CD4-positive, CD25-positive, alpha-beta regulatory T cell (primary cell): ENCODE data around the gene COPS7A. TPM values are rescaled to one million over a fixed set of nuclear protein-coding genes. Genes with fewer than 3 reads are reported as not detected.

Source experiments
- ATAC-seq, 2 donors: fragments of 150-1000 bp; cut with Tn5 transposase; one replicate each; pipeline ENCODE4 v1.10.0; 2021; ENCODE audit warnings: low read depth in 2 of 2, moderate number of reproducible peaks in 2 of 2, moderate library complexity in 1 of 2
- DNase-seq, 3 donors: peaks; one replicate each; pipeline versions ENCODE4 v3.0.0 to v3.0.0-alpha.2; 2012 to 2022; ENCODE audit warnings: mixed read lengths in 1 of 3
- H3K27ac ChIP-seq: one replicate; pipeline ENCODE4 v1.7.0; 2013; ENCODE audit warnings: mild to moderate bottlenecking, low read length; ENCODE audit not compliant: insufficient read depth, poor library complexity, severe bottlenecking
- H3K27me3 ChIP-seq: one replicate; pipeline ENCODE4 v1.7.0; 2013; ENCODE audit warnings: low read length; ENCODE audit not compliant: control insufficient read depth, insufficient read depth
- H3K36me3 ChIP-seq: one replicate; pipeline ENCODE4 v1.7.0; 2013; ENCODE audit warnings: mild to moderate bottlenecking, low read length, moderate library complexity; ENCODE audit not compliant: control insufficient read depth, insufficient read depth
- H3K4me1 ChIP-seq: 2 replicates; pipeline ENCODE4 v1.7.0; 2013; ENCODE audit warnings: mild to moderate bottlenecking, low read length; ENCODE audit not compliant: insufficient read depth, control insufficient read depth, poor library complexity, severe bottlenecking
- H3K4me3 ChIP-seq: one replicate; pipeline ENCODE4 v1.7.0; 2013; ENCODE audit warnings: low read depth, mild to moderate bottlenecking, low read length, moderate library complexity
- H3K9me3 ChIP-seq, 2 experiments: 1 replicate in 1 of 2; 2 replicates in 1 of 2; pipeline ENCODE4 v1.7.0; 2013; ENCODE audit warnings: low read length in 2 of 2, mild to moderate bottlenecking in 1 of 2, moderate library complexity in 1 of 2; ENCODE audit not compliant: control insufficient read depth in 2 of 2
- H3K27ac Mint-ChIP-seq, 3 donors: one replicate each; pipeline ENCODE4 v1.8.0; 2020 to 2022; ENCODE audit warnings: mild to moderate bottlenecking in 3 of 3, mixed read lengths in 3 of 3, moderate library complexity in 2 of 3
- H3K27me3 Mint-ChIP-seq: one replicate; pipeline ENCODE4 v1.8.0; 2022; ENCODE audit warnings: mild to moderate bottlenecking, mixed read lengths
- H3K36me3 Mint-ChIP-seq: one replicate; pipeline ENCODE4 v1.8.0; 2020; ENCODE audit warnings: mixed read lengths
- H3K4me1 Mint-ChIP-seq, 4 donors: one replicate each; pipeline ENCODE4 v1.8.0; 2020 to 2022; ENCODE audit warnings: mixed read lengths in 4 of 4, mild to moderate bottlenecking in 1 of 4
- H3K4me3 Mint-ChIP-seq, 4 donors: one replicate each; pipeline ENCODE4 v1.8.0; 2020 to 2022; ENCODE audit warnings: mild to moderate bottlenecking in 4 of 4, mixed read lengths in 4 of 4, moderate library complexity in 3 of 4
- H3K9me3 Mint-ChIP-seq, 7 donors: one replicate each; pipeline ENCODE4 v1.8.0; 2020 to 2022; ENCODE audit warnings: mixed read lengths in 7 of 7, mild to moderate bottlenecking in 3 of 7, moderate library complexity in 2 of 7
- polyA plus RNA-seq, 4 donors: library from polyadenylated mRNA; unstranded; fragments of 300-500 nt; fragmentation: Illumina TruSeq; gene quantifications; one replicate each; pipeline ENCODE4 v1.2.3, GENCODE V29; 2021
- total RNA-seq: library from RNA; stranded (reverse); gene quantifications from one replicate; pipeline ENCODE4 v1.2.3, GENCODE V29; 2022

The COPS7A gene
- total and polyA plus RNA-seq, 5 donors from 2014 or later: 20.7 to 48.4 (median 41.3) TPM

DNA sequence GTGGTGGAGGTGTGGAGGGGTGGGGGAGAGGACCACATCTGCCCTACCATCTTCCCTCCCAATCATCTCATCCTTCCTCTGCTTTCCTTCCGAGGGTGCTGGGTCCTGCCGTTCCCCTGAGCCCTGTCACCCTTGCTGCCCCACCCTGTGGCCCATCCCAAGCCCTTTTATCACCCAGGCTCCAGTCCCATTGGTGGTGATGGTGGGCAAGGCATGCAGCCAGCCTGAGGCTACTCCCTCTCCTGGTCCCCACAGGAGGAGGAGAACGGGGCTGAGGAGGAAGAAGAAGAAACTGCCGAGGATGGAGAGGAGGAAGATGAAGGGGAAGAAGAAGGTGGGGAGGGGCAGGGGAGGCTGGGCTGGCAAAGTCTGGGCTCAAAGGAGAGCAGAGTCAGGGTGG is 45.8 kb downstream of the COPS7A start:
- DNase-seq: no peak
- Mint-ChIP-seq H3K27me3 (peaks cover 54% of the 10 kb centered on the region), H3K36me3 (no peaks in the 10 kb centered on the region), H3K27ac (no peak overlapping the region), H3K4me3 (no peak overlapping the region), H3K4me1 (peaks cover 6 to 62% (median 17%) of the 10 kb centered on the region in 4 donors), H3K9me3 (peaks cover 0 to 5% (median 0%) of the 10 kb centered on the region in 7 donors)
- H3K27me3 ChIP-seq: peaks cover 15% of the 10 kb centered on the region
- H3K9me3 ChIP-seq: no peaks in the 10 kb centered on the region
- H3K27ac ChIP-seq: no peak overlapping the region
- H3K4me1 ChIP-seq: peaks cover 54% of the 10 kb centered on the region
- no peaks in the 10 kb centered on the region for H3K36me3 ChIP-seq
- no peak overlapping the region for H3K4me3 ChIP-seq
- ATAC-seq: no peak

DNA sequence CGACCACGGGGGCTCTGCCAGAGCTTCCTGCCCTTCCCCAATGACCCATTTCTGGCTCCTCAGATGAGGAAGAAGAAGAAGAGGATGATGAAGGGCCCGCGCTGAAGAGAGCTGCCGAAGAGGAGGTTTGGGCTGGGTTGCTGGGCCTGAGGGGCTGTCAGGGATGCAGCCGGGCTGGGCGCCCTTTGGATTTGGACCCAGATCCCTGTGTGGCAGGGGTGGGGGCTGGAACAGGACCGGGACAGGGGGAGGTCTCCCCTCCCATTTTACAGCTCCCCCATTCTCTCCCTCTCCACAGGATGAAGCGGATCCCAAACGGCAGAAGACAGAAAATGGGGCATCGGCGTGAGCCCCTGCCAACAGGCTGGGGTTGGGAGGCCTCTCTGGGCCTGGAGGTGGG is 46.2 kb downstream of the COPS7A start:
- no peaks in the 10 kb centered on the region for H3K36me3 ChIP-seq
- peaks cover 16% of the 10 kb centered on the region for H3K27me3 ChIP-seq
- ATAC-seq: no peak
- H3K4me3 Mint-ChIP-seq: no peak overlapping the region
- peaks cover 0 to 3% (median 0%) of the 10 kb centered on the region in 7 donors for H3K9me3 Mint-ChIP-seq
- H3K36me3 Mint-ChIP-seq: no peaks in the 10 kb centered on the region
- H3K27ac Mint-ChIP-seq: no peak overlapping the region
- H3K4me1 Mint-ChIP-seq: peaks cover 6 to 64% (median 20%) of the 10 kb centered on the region in 4 donors
- no peaks in the 10 kb centered on the region for H3K9me3 ChIP-seq
- no peak overlapping the region for H3K4me3 ChIP-seq
- H3K4me1 ChIP-seq: peaks cover 58% of the 10 kb centered on the region
- no peak for DNase-seq
- H3K27ac ChIP-seq: no peak overlapping the region
- peaks cover 54% of the 10 kb centered on the region for H3K27me3 Mint-ChIP-seq

- Histone ChIP-seq H3K9me3 (no peaks in the 10 kb centered on the region), H3K27me3 (peaks cover 13% of the 10 kb centered on the region), H3K27ac (no peak overlapping the region), H3K36me3 (no peaks in the 10 kb centered on the region), H3K4me1 (peaks cover 56% of the 10 kb centered on the region), H3K4me3 (no peak overlapping the region)
- DNase-seq (no peak), ATAC-seq (no peak)
- Mint-ChIP-seq H3K9me3 (no peaks in the 10 kb centered on the region), H3K4me3 (no peak overlapping the region), H3K27me3 (peaks cover 54% of the 10 kb centered on the region), H3K4me1 (peaks cover under 1 to 64% (median 15%) of the 10 kb centered on the region in 4 donors), H3K27ac (no peak overlapping the region), H3K36me3 (no peaks in the 10 kb centered on the region)
Measured at GRCh38 chr12:6770600-6770999, 46.8 kb downstream of the COPS7A start.

GRCh38 chr12:6771091-6771495 is 47.2 kb downstream of the COPS7A start:
- Histone ChIP-seq H3K27ac (no peak overlapping the region), H3K4me1 (peaks cover 52% of the 10 kb centered on the region), H3K27me3 (peaks cover 10% of the 10 kb centered on the region), H3K9me3 (no peaks in the 10 kb centered on the region), H3K4me3 (no peak overlapping the region), H3K36me3 (no peaks in the 10 kb centered on the region)
- Mint-ChIP-seq H3K9me3 (no peaks in the 10 kb centered on the region), H3K27me3 (peaks cover 53% of the 10 kb centered on the region), H3K36me3 (no peaks in the 10 kb centered on the region), H3K27ac (no peak overlapping the region), H3K4me3 (no peak overlapping the region), H3K4me1 (peaks cover 0 to 63% (median 14%) of the 10 kb centered on the region in 4 donors)
- no peak for DNase-seq
- no peak for ATAC-seq

DNA sequence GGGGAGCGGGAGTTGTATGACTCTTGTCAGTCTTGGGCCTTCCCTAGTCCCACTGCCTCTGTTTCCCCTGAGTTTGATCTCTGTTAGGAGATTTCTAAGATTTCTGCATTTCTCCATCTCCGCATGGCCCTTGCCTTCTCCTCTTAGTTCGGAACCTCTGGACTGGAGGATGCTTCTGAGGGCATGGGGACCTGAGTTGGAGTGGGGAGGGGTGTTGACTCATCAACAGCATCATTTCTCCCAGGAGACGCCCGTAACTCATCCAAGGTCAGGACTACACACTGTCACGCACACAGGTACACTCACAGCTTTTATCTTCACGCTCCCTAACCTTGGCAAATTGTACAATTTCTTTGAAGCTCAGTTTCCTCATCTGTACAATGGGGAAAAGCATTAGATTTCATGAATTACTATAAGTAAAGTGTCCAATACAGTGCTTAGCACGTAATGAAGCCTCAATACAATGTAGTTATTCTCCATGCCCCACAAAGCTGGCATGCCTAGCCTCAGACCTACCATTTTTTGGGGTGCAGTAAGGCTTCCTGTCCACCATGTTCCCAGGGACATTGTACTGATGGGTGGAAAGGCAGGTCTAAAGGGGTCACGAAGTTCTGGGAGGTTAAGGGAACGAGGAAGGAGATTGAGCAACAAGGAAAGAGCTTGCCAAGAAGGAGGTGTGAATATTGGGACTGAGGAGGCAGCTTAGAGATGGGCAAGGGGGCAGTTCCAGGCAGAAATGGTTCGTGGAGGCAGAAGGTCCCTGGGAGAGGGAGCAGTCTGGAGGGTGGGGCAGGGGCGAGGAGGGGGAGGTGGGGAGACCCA is 47.9 kb downstream of the COPS7A start:
- no peaks in the 10 kb centered on the region for H3K9me3 ChIP-seq
- Mint-ChIP-seq H3K4me1 (peaks cover 0 to 66% (median 14%) of the 10 kb centered on the region in 4 donors), H3K9me3 (no peaks in the 10 kb centered on the region), H3K4me3 (peak overlapping the region; percentile 26 to 74 (median 50)), H3K36me3 (no peaks in the 10 kb centered on the region), H3K27me3 (peaks cover 53% of the 10 kb centered on the region), H3K27ac (peak overlapping the region in 2 of 3 donors; percentile 59 to 71)
- no peak overlapping the region for H3K4me3 ChIP-seq
- peaks cover 11% of the 10 kb centered on the region for H3K27me3 ChIP-seq
- H3K4me1 ChIP-seq: peaks cover 50% of the 10 kb centered on the region
- H3K36me3 ChIP-seq: no peaks in the 10 kb centered on the region
- DNase-seq (no peak), ATAC-seq (no peak)
- H3K27ac ChIP-seq: peak overlapping the region; percentile 33

DNA sequence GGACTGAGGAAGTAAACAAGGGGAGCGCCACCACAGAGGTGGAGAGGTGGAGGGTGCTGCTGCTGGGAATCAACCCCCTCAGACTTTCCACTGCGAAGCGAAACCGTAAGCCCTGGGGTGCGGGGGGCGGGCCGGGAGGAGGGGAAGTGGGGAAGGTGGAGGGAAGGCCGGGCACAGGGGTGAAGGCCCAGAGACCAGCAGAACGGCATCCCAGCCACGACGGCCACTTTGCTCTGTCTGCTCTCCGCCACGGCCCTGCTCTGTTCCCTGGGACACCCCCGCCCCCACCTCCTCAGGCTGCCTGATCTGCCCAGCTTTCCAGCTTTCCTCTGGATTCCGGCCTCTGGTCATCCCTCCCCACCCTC is 48.5 kb downstream of the COPS7A start, which contains the start of gene LAG3:
TSS of gene LAG3 (plus strand) at position 190 of the 365 bp plus-strand sequence. CDS start 333 bp downstream, outside the sequence.
- peak within 1 kb of the TSS; percentile 33 for H3K27ac ChIP-seq
- Mint-ChIP-seq H3K36me3 (no peaks in the 10 kb centered on the region), H3K4me1 (peaks cover 0 to 60% (median 14%) of the 10 kb centered on the region in 4 donors), H3K27ac (peak within 1 kb of the TSS; percentile 9 to 71 (median 59)), H3K9me3 (no peaks in the 10 kb centered on the region), H3K4me3 (peak within 1 kb of the TSS; percentile 46 to 74 (median 62)), H3K27me3 (peaks cover 49% of the 10 kb centered on the region)
- peaks cover 14% of the 10 kb centered on the region for H3K27me3 ChIP-seq
- no peak for ATAC-seq
- H3K9me3 ChIP-seq: no peaks in the 10 kb centered on the region
- no peak within 1 kb of the TSS for H3K4me3 ChIP-seq
- no peak for DNase-seq
- no peaks in the 10 kb centered on the region for H3K36me3 ChIP-seq
- peaks cover 44% of the 10 kb centered on the region for H3K4me1 ChIP-seq

- no peaks in the 10 kb centered on the region for H3K9me3 ChIP-seq
- no peak for DNase-seq
- H3K36me3 ChIP-seq: no peaks in the 10 kb centered on the region
- H3K27me3 ChIP-seq: peaks cover 14% of the 10 kb centered on the region
- H3K4me1 ChIP-seq: peaks cover 41% of the 10 kb centered on the region
- Mint-ChIP-seq H3K4me1 (peaks cover 0 to 54% (median 11%) of the 10 kb centered on the region in 4 donors), H3K4me3 (peak overlapping the region; percentile 46 to 74 (median 62)), H3K27ac (peak overlapping the region in 1 of 3 donors; percentile 9), H3K9me3 (no peaks in the 10 kb centered on the region), H3K36me3 (no peaks in the 10 kb centered on the region), H3K27me3 (peaks cover 44% of the 10 kb centered on the region)
- no peak overlapping the region for H3K4me3 ChIP-seq
- no peak for ATAC-seq
- H3K27ac ChIP-seq: peak overlapping the region; percentile 33
Measured at GRCh38 chr12:6772726-6773589, 49.1 kb downstream of the COPS7A start.
